Esophagus squamous epithelium (tissue), 5 donors: ENCODE results near the gene PMIS2. TPM values are rescaled to one million over a fixed set of nuclear protein-coding genes. Genes with fewer than 3 reads are reported as not detected.
"Not testable (repeated sequence)": the region's sequence is repeated elsewhere in the genome, so short reads cannot be mapped to it uniquely, and the experiment has no call there.

ENCODE experiments used
- DNase-seq: peaks from one replicate; lab custom pipeline; 2025; lab: John Stamatoyannopoulos, UW
- H3K27ac ChIP-seq, 4 donors: fragments of 200-600 bp; sonication (generic); one replicate each; pipeline ENCODE4 v1.5.1; 2016 to 2019; ENCODE audit warnings: mild to moderate bottlenecking in 1 of 4
- H3K27me3 ChIP-seq, 4 donors: fragments of 200-600 bp; sonication (generic); 1 replicate in 3 of 4; 2 replicates in 1 of 4; pipeline versions ENCODE4 v1.5.1 to v1.6.0; 2017 to 2021; ENCODE audit warnings: antibody characterized with exemption in 1 of 4
- H3K36me3 ChIP-seq, 3 donors: fragments of 200-600 bp; sonication (generic); one replicate each; pipeline ENCODE4 v1.5.1; 2016 to 2019
- H3K4me1 ChIP-seq, 3 donors: fragments of 200-600 bp; sonication (generic); one replicate each; pipeline ENCODE4 v1.5.1; 2017 to 2019
- H3K4me3 ChIP-seq, 4 donors: fragments of 200-600 bp; sonication (generic); 1 replicate in 3 of 4; 2 replicates in 1 of 4; pipeline ENCODE4 v1.5.1; 2016 to 2019; ENCODE audit warnings: mild to moderate bottlenecking in 2 of 4, moderate library complexity in 1 of 4
- H3K9me3 ChIP-seq, 3 donors: fragments of 200-600 bp; sonication (generic); one replicate each; pipeline ENCODE4 v1.5.1; 2016 to 2019
- CTCF ChIP-seq, 6 experiments: fragments of 450-650 bp in 4 of 6; fragments of 200-600 bp in 2 of 6; sonication (generic) in 2 of 6; IDR thresholded peaks; one replicate each; pipeline ENCODE4 v1.5.1; 2016 to 2019; ENCODE audit warnings: antibody characterized with exemption in 6 of 6, mild to moderate bottlenecking in 4 of 6, moderate library complexity in 4 of 6
- POLR2A ChIP-seq, 4 donors: fragments of 450-650 bp; IDR thresholded peaks; one replicate each; pipeline ENCODE4 v1.6.1; 2017; ENCODE audit warnings: antibody characterized with exemption in 4 of 4, mild to moderate bottlenecking in 4 of 4, moderate library complexity in 3 of 4
- WGBS, 2 donors: methylation state at CpG; one replicate each; pipeline ENCODE4 v1.1.5; 2018; 5-methylcytosine and 5-hydroxymethylcytosine counted together
- intact Hi-C: fragments of 100-400 bp; cut with DNase I; formaldehyde crosslinking; loops from one replicate; pipeline ENCODE4 v1.15.0; 2022
- total RNA-seq, 4 donors: library from RNA; depleted of rRNA; stranded (reverse); fragments of >200 nt; gene quantifications; one replicate each; pipeline ENCODE4 v1.1.0, GENCODE V29; 2016
- donor health status: DM: yes; HTN: yes; CAD: no.

Gene PMIS2
- total RNA-seq, 4 donors from 2014 or later: not detected

GRCh38 chr19:35582760-35583159 is 3.2 kb upstream of the PMIS2 start:
- Histone ChIP-seq H3K36me3 (no peaks in the 10 kb centered on the region), H3K4me1 (no peaks in the 10 kb centered on the region), H3K27ac (no peak overlapping the region), H3K27me3 (peaks cover 0 to 40% (median 0%) of the 10 kb centered on the region in 4 donors), H3K9me3 (peaks cover 0 to 5% (median 0%) of the 10 kb centered on the region in 3 donors), H3K4me3 (no peak overlapping the region)
- intact Hi-C loops: no loop called here
- 43 to 78% methylated on average over 1 of the region's 1 CpG for WGBS, 2 donors
- DNase-seq: no peak
- TF ChIP-seq POLR2A (IDR thresholded peaks at IDR 0.05) (no peak), CTCF (IDR thresholded peaks at IDR 0.05) (no peak)

DNA sequence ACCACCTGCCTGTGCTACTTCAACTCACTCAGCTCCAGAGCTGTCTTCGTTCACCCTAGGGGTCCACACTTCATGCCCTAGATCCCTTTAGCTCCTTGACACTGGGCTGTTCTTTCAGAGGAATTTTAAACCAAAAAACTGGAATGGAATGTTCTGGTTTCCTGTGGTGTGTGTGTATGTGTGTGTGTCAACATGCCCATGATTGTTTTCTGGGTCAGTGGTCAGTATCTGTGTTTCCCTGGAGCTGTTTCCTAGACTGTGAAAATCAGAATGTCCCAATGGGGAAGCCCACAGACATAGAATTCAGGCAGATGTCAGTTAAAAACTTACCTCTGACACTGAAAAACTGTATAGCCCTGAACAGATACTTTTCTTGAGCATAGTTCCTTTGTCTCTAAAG is 1.3 kb downstream of the PMIS2 start:
- WGBS, 2 donors: 27 to 38% methylated on average over 1 of the region's 1 CpG
- Histone ChIP-seq H3K4me3 (no peak overlapping the region), H3K9me3 (no peaks in the 10 kb centered on the region), H3K27me3 (peaks cover 0 to 44% (median 0%) of the 10 kb centered on the region in 4 donors), H3K36me3 (no peaks in the 10 kb centered on the region), H3K27ac (no peak overlapping the region), H3K4me1 (no peaks in the 10 kb centered on the region)
- intact Hi-C loops: no loop called here
- no peak for DNase-seq
- TF ChIP-seq POLR2A (IDR thresholded peaks at IDR 0.05) (no peak), CTCF (IDR thresholded peaks at IDR 0.05) (no peak)

DNA sequence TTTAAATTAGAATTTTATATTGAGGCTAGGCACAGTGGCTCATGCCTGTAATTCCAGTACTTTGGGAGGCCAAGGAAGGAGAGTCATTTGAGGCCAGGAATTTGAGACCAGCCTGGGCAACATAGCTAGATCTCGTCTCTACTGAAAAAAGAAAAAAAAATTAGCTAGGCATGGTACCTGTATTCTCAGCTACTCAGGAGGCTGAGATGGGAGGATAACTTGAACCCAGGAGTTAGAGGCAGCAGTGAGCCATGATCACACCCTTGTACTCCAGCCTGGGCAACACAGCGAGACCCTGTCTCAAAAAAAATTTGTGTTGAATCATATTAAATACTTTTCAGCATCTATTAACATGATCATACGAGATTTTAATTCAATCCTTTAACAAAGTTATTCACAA is 4.9 kb downstream of the PMIS2 start:
- Histone ChIP-seq H3K4me3 (no peak overlapping the region), H3K4me1 (no peaks in the 10 kb centered on the region), H3K27ac (no peak overlapping the region), H3K27me3 (peaks cover 0 to 24% (median 0%) of the 10 kb centered on the region in 4 donors), H3K9me3 (no peaks in the 10 kb centered on the region), H3K36me3 (no peaks in the 10 kb centered on the region)
- TF ChIP-seq POLR2A (IDR thresholded peaks at IDR 0.05): no peak
- no peak for TF ChIP-seq CTCF (IDR thresholded peaks at IDR 0.05)
- WGBS, 2 donors: 65 to 69% methylated on average over 3 of the region's 3 CpGs
- intact Hi-C loops: no loop called here
- no peak for DNase-seq

GRCh38 chr19:35592226-35592625 is 6.3 kb downstream of the PMIS2 start:
- WGBS, 2 donors: 27 to 29% methylated on average over 5 to 8 of the region's 8 CpGs
- intact Hi-C loops: no loop called here

DNA sequence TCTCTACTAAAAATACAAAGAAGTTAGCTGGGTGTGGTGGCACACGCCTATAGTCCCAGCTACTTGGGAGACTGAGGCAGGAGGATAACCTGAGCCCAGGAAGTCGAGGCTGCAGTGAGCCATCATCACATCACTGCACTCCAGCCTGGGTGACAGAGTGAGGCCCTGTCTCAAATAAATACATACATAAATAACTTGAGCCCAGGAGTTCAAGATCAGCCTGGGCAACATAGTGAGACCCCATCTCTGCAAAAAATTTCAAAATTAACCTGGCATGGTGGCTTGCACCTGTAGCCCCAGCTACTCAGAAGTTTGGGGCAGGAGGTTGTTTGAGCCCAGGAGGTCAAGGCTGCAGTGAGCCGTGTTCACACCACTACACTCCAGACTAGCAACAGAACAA is 9.1 kb downstream of the PMIS2 start:
- H3K36me3 ChIP-seq, H3K4me3 ChIP-seq, H3K27me3 ChIP-seq, intact Hi-C loops, DNase-seq, H3K27ac ChIP-seq, H3K4me1 ChIP-seq, H3K9me3 ChIP-seq: not testable (repeated sequence)
- WGBS, 2 donors: 72 to 85% methylated on average over 3 of the region's 3 CpGs

More at GRCh38 chr19:35592226-35592625, 6.3 kb downstream of the PMIS2 start:
- no peak for DNase-seq
- H3K4me3 ChIP-seq: no peak overlapping the region
- no peak overlapping the region for H3K27ac ChIP-seq
- H3K27me3 ChIP-seq: peaks cover 0 to 11% (median 0%) of the 10 kb centered on the region in 4 donors
- H3K9me3 ChIP-seq: no peaks in the 10 kb centered on the region
- H3K36me3 ChIP-seq: no peaks in the 10 kb centered on the region
- no peaks in the 10 kb centered on the region for H3K4me1 ChIP-seq
- TF ChIP-seq CTCF (IDR thresholded peaks at IDR 0.05) (peak in 4 of 6 experiments; percentile 16 to 50 (median 25)), POLR2A (IDR thresholded peaks at IDR 0.05) (no peak)

- TF ChIP-seq CTCF (IDR thresholded peaks at IDR 0.05): no peak
- intact Hi-C loops: no loop called here
- DNase-seq: no peak
- no peak overlapping the region for H3K4me3 ChIP-seq
- H3K27ac ChIP-seq: no peak overlapping the region
- H3K9me3 ChIP-seq: no peaks in the 10 kb centered on the region
- H3K27me3 ChIP-seq: peaks cover 0 to 9% (median 0%) of the 10 kb centered on the region in 4 donors
- no peaks in the 10 kb centered on the region for H3K36me3 ChIP-seq
- 91 to 100% methylated on average over 1 of the region's 1 CpG for WGBS, 2 donors
- H3K4me1 ChIP-seq: no peaks in the 10 kb centered on the region
Observed at GRCh38 chr19:35595928-35596327, 10.0 kb downstream of the PMIS2 start.
